GM21529 (cell line): ENCODE results near the gene DHCR24.

ENCODE experiments used
- ATAC-seq: cut with Tn5 transposase; IDR thresholded peaks from one replicate; pipeline ENCODE4 v1.9.1; 2021; ENCODE audit not compliant: unreplicated experiment

DHCR24 gene

GRCh38 chr1:54818461-54819194, 68.4 kb downstream of the DHCR24 start:
- ATAC-seq: no peak

DNA sequence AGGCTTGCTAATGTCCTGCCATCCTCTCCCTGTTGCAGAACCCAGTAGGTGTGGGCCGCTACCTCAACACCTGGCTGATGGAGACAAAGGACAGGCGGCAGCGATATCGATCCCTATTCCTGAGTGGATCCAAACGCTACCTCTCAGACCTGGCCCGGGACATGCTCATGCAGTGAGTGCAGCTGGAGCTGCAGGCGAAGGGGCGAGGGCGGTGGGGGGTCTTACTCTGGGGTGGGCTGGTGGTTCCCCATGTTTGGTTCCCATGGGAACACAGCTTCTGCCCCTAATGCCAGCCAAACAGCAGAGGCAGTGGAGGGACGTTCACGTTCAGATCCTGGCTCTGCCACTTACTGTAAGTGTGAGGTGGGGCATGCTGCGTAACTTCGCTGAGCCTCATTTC, 70.0 kb downstream of the DHCR24 start:
- no peak for ATAC-seq

DNA sequence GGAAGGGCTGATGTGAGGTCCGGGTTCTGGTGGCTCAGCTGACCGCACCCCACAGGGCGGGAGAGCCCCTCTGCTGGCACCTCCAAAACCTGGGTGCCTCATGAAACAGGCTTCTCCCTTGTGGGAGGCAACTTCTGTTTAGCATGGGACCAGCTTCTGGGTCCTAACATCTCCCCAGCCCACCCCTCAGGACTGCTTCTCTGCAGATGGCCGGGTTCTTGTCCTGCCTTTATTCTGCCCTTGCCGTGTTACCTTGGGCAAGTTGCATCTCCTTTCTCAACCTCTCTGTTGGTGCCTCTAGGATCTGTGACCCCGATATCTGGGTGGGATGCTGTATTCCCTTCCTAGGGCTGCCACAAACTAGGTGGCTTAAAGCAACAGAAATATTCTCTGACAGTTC, 70.9 kb downstream of the DHCR24 start:
- no peak for ATAC-seq

- ATAC-seq: no peak
Observed at GRCh38 chr1:54815086-54815876, 71.7 kb downstream of the DHCR24 start.

- ATAC-seq: no peak
Observed at GRCh38 chr1:54814571-54814970, 72.4 kb downstream of the DHCR24 start.

- no peak for ATAC-seq
Observed at GRCh38 chr1:54814126-54814498, 72.9 kb downstream of the DHCR24 start.

- ATAC-seq: no peak
Observed at GRCh38 chr1:54813485-54814125, 73.4 kb downstream of the DHCR24 start.

DNA sequence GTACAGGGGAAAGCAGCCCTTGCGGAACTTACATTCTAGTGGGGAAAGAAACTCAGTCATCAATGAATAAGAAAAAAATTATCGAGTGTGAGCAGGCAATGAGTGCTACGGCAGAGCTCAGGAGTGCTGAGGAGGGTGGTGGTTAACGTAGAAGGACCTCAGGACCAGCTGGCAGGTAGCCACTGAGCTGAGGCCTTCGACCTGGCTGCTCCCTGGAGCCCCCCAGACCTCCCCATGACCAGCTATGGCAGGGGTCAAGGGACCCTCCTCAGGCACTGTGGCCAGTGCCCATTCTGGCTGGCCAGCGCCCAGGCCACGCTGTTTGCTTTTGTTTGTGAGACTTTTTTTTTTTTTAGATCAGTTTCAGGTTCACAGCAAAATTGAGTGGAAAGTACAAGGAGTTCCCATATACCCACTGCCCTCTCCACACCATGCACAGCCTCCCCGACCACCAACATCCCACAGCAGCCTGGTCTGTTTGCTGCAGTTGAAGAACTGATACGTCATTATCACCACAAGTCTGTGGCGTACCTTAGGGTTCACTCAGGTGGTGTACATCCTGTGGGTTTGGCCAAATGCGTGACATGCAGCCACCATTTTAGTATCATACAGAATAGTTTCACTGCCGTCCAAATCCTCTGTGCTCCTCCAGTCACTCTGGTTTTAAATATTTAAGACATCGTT, 74.1 kb downstream of the DHCR24 start:
- peak; percentile 44 for ATAC-seq

GRCh38 chr1:54811739-54812655, 75.0 kb downstream of the DHCR24 start:
- no peak for ATAC-seq

GRCh38 chr1:54811066-54811465, 75.9 kb downstream of the DHCR24 start:
- no peak for ATAC-seq

DNA sequence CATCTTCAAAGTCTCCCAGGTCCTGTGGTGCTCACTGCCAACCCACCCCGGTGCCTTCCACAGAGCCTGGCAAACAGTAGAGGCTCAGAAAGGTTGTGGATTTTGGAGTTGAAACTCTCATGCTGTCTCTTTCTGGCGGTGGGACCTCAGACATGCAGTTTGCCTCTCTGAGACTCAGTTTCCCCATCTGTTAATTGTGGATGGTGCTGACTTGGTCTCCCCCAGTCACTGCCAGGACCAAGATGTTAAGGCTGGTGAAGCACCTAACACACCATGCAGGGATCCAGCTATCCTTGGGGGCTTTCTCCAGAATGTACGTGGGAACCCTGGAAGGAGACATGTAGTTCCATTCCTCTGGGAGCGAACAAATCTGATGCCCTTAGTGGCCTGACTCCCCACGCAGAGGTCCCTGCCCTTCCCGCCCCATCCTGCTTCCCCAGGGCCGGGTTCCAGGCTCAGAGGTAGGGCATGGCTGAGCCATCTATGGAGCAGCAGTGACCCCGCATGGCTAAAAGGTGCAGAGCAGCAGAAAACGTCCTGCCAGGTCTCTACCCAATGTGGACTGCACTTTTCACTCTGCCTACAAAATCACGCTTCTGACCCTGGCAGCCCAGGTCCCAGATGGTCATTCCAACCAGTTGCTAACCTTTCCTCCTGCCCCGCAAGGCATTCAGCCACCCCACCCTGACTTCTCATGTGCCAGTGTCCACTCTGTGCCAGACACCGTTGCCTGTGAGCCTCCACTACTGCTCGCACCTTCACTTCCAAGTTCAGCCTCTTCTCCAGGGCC, 76.6 kb downstream of the DHCR24 start:
- ATAC-seq: peak; percentile 68

GRCh38 chr1:54809496-54810074, 77.4 kb downstream of the DHCR24 start:
- ATAC-seq: no peak

DNA sequence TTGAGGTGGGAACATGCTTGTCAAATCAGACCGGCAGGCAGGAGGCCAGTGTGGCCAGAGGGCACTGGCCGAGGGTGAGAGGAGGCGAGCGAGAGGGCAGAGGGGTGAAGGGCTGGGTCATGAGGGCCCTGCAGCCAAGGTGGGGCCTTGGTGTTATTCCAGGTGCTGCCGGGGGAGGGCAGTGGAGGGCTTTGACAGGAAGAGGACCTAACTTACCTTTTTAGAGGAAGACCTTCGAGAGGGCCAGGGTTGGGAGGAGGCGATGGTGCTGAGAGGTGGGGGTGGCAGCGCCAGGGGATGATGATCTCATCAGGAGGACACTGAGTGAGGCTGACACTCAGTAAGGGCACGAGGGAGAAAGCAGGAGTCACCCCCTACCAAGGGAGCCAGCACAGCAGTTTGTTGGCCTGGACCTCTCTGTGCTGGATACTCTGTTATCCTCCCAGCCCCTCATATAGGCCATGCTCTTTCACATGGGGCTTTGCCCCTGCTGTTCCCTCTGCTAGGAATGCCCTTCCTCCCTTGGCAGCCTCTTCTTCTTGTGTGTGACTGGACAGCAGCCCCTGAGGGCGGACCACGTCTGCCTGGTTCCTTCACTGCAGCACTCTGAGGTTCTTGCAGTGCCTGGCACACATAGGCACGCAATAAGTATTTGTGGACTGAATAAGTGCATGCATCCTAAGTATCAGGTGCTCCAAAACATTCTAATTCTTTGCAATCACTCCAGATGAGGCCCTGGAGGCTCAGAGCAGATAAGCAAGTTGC, 78.4 kb downstream of the DHCR24 start:
- ATAC-seq: no peak

DNA sequence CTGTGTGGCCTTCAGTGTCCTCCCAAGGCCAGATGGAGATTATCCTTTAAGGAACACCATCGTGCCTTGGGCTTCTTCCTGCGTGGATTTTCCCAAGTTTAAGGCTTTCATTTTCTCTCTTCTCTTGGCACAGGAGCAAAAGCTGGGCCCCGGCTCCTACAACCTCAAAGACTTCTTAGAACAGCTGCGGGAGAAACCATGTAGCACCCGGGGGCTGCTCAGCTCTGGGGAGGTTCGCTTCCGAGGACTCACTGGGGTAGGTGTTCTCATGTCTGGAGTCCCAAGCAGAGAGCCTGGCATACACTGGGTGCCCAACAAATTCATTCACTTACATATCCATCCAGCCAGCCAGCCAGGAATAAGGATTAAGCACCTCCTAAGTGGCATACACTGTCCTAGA, 79.2 kb downstream of the DHCR24 start:
- no peak for ATAC-seq

DNA sequence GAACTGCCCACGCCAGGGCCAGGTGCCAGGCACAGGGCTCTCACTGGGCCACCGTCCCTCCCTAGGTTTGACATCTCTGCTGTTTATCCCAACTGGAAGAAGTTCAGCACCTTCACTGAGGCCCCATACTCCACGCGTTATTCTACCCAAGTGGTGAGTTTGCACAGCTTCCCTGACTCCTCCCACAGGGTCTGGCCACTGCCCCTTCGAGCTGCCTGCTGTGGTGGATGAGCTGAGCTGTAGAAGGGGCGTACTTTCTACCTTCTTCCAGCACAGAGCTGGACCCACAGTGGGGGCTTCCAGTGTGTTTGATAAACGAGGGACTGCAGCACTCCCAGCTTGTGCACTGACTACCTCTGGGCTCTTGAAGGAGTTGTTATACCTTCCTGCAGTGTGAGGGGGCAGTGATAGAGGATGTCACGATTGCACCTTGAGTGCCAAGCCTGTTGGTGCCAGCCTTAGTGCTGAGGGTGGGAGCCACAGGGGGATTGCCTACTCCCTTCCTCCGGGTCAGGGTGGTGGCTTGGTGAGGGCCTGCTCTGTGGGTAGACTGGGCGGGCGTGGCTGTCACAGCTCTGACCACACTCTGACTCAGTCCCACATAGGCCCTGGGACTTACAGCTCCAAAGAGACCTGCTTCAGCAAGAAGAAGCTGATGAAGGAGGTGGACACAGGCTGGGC, 79.9 kb downstream of the DHCR24 start:
- no peak for ATAC-seq

GRCh38 chr1:54805981-54806381, 81.0 kb downstream of the DHCR24 start:
- ATAC-seq: no peak

DNA sequence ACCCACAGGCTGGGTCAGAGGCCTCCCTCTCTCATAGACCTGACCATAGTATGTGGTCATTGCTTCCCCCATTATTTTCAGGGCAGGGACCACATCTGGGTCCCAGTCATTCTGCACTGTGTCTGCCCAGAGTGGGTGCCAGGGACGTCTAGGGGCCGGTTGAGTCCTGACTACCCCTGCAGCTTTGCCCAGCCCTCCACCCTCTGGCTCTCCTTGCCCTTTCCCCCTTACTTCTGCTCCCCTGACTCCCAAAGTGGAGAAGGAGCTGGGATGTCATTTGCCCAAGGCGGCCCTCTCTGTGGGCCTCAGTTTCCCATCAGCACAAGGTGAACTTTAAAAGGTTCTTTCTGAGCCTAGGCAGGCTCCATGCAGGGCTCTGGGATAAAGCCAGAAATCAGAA, 81.5 kb downstream of the DHCR24 start:
- no peak for ATAC-seq
